Midbrain (tissue), 1 donor: Measurements from ENCODE around the gene IQSEC3.
"Not testable (repeated sequence)": the region's sequence is repeated elsewhere in the genome, so short reads cannot be mapped to it uniquely, and the experiment has no call there.

ENCODE experiments used
- DNase-seq: peaks from one replicate; lab custom pipeline; 2025; lab: John Stamatoyannopoulos, UW

The IQSEC3 gene

GRCh38 chr12:177980-178828, 111.6 kb downstream of the IQSEC3 start:
- DNase-seq: no peak

GRCh38 chr12:178829-179109, 112.2 kb downstream of the IQSEC3 start:
- no peak for DNase-seq

- DNase-seq: no peak
These were observed 112.7 kb downstream of the IQSEC3 start for GRCh38 chr12:179131-179884.

GRCh38 chr12:179885-180284, 113.3 kb downstream of the IQSEC3 start:
- no peak for DNase-seq

GRCh38 chr12:180445-180844, 113.9 kb downstream of the IQSEC3 start:
- DNase-seq: peak; percentile 53

GRCh38 chr12:181921-182320, 115.4 kb downstream of the IQSEC3 start:
- no peak for DNase-seq

GRCh38 chr12:182381-182892, 115.9 kb downstream of the IQSEC3 start:
- no peak for DNase-seq

GRCh38 chr12:184811-185575, 118.4 kb downstream of the IQSEC3 start:
- no peak for DNase-seq

GRCh38 chr12:185576-185955, 119.0 kb downstream of the IQSEC3 start:
- no peak for DNase-seq

GRCh38 chr12:186006-186625, 119.5 kb downstream of the IQSEC3 start:
- no peak for DNase-seq

- DNase-seq: not testable (repeated sequence)
These were observed 121.7 kb downstream of the IQSEC3 start for GRCh38 chr12:187986-188909.

GRCh38 chr12:188910-189621, 122.5 kb downstream of the IQSEC3 start:
- peak; percentile 52 for DNase-seq

- DNase-seq: no peak
These were observed 123.0 kb downstream of the IQSEC3 start for GRCh38 chr12:189622-189962.

- DNase-seq: no peak
These were observed 124.3 kb downstream of the IQSEC3 start for GRCh38 chr12:190881-191280.

GRCh38 chr12:191541-191940, 125.0 kb downstream of the IQSEC3 start:
- no peak for DNase-seq

GRCh38 chr12:193261-193660, 126.7 kb downstream of the IQSEC3 start:
- DNase-seq: no peak

GRCh38 chr12:194276-194675, 127.7 kb downstream of the IQSEC3 start:
- DNase-seq: no peak

GRCh38 chr12:195156-195555, 128.6 kb downstream of the IQSEC3 start:
- DNase-seq: no peak

- DNase-seq: no peak
These were observed 129.4 kb downstream of the IQSEC3 start for GRCh38 chr12:195951-196350.

GRCh38 chr12:196436-196835, 129.9 kb downstream of the IQSEC3 start:
- DNase-seq: no peak
